ENCODE results near the gene MPI.

DNA sequence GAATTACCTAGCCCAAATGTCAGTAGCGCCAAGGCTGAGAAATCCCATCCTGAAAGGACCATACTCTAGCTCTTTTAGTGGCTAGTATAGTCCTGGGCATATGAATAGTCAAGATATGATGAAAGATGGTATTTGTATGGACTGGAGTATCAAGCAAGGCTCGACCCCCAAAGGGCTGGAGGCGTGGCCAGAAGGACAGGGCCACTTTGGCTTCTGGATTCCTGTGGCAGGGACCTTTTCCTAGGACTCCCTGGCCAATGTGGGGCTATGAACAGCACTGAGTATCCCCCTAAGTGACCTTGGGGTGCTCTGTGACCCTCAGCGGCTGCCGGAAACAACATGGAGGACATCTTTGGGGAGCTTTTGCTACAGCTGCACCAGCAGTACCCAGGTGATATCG lies 6.0 kb downstream of the MPI start:
- TF ChIP-seq, protein P1, sequence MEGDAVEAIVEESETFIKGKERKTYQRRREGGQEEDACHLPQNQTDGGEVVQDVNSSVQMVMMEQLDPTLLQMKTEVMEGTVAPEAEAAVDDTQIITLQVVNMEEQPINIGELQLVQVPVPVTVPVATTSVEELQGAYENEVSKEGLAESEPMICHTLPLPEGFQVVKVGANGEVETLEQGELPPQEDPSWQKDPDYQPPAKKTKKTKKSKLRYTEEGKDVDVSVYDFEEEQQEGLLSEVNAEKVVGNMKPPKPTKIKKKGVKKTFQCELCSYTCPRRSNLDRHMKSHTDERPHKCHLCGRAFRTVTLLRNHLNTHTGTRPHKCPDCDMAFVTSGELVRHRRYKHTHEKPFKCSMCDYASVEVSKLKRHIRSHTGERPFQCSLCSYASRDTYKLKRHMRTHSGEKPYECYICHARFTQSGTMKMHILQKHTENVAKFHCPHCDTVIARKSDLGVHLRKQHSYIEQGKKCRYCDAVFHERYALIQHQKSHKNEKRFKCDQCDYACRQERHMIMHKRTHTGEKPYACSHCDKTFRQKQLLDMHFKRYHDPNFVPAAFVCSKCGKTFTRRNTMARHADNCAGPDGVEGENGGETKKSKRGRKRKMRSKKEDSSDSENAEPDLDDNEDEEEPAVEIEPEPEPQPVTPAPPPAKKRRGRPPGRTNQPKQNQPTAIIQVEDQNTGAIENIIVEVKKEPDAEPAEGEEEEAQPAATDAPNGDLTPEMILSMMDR (IDR thresholded peaks at IDR 0.05; ENCODE audit: low read depth, low read length, missing input control), result no peak
- no peak for TF ChIP-seq JUND (IDR thresholded peaks at IDR 0.05)
- TF ChIP-seq NR2F2 (IDR thresholded peaks at IDR 0.05), result no peak
- TF ChIP-seq TAF1 (conservative IDR thresholded peaks at IDR 0.05), result no peak
- TF ChIP-seq, protein P2, sequence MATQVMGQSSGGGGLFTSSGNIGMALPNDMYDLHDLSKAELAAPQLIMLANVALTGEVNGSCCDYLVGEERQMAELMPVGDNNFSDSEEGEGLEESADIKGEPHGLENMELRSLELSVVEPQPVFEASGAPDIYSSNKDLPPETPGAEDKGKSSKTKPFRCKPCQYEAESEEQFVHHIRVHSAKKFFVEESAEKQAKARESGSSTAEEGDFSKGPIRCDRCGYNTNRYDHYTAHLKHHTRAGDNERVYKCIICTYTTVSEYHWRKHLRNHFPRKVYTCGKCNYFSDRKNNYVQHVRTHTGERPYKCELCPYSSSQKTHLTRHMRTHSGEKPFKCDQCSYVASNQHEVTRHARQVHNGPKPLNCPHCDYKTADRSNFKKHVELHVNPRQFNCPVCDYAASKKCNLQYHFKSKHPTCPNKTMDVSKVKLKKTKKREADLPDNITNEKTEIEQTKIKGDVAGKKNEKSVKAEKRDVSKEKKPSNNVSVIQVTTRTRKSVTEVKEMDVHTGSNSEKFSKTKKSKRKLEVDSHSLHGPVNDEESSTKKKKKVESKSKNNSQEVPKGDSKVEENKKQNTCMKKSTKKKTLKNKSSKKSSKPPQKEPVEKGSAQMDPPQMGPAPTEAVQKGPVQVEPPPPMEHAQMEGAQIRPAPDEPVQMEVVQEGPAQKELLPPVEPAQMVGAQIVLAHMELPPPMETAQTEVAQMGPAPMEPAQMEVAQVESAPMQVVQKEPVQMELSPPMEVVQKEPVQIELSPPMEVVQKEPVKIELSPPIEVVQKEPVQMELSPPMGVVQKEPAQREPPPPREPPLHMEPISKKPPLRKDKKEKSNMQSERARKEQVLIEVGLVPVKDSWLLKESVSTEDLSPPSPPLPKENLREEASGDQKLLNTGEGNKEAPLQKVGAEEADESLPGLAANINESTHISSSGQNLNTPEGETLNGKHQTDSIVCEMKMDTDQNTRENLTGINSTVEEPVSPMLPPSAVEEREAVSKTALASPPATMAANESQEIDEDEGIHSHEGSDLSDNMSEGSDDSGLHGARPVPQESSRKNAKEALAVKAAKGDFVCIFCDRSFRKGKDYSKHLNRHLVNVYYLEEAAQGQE (IDR thresholded peaks at IDR 0.05), result no peak

Data from liver (tissue), 3 donors.